SW 1271 (cell line): Measurements from ENCODE around the gene PXMP2.
A peak's percentile ranks its signal among the peaks of the same experiment; 100 is the strongest.
"Not testable (repeated sequence)": the region's sequence is repeated elsewhere in the genome, so short reads cannot be mapped to it uniquely, and the experiment has no call there.

Experiments used
- DNase-seq, 2 experiments: peaks; one replicate each; lab custom pipeline; 2025; lab: John Stamatoyannopoulos, UW

PXMP2 gene

GRCh38 chr12:132753670-132754069, 66.3 kb downstream of the PXMP2 start:
- DNase-seq: not testable (repeated sequence)

DNA sequence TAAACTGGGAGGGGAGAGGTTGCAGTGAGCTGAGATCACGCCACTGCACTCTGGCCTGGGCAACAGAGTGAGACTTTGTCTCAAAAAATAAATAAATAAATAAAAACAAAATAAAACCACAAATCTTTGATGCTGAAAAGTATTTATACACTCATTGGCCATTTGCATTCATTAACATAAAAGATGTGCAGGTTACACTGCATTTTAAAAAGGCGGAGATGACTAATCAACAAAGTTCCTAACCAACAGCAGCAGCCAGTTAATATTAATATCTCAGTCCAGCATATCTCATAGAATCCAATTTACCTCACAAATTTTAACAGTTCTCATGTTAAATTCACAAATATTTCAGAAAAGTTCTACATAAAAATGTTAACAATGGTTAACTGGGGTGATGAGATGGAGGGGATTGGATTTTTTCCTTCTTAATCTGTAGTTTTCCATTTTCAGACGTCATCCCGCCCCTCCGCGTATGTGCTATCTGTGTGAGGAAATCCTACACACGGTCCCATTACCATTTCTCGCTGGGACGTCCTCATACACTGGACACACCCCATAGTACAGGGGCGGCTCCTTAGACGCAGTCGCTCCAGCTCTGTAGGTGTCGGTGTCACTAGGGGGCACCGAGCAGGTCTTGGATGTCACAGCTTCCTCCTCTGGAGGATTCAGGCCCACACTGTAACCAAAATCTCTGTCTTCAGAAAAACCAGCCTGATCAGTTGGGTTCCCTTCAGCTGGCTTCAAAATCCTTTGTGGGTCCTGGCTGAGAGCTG, 67.0 kb downstream of the PXMP2 start:
- peak in 1 of 2 experiments; percentile 22 for DNase-seq
